SK-N-SH (cell line): Measurements from ENCODE around the gene SPG7. TPM values are rescaled to one million over a fixed set of nuclear protein-coding genes. Genes with fewer than 3 reads are reported as not detected.
"Not testable (repeated sequence)": the region's sequence is repeated elsewhere in the genome, so short reads cannot be mapped to it uniquely, and the experiment has no call there.

ENCODE experiments used
- CTCF ChIA-PET: fragments of 300-600, 350-600 bp; formaldehyde crosslinking; extraction: SDS; loops from one replicate; lab custom pipeline; 2021; lab: Yijun Ruan, JAX
- POLR2A ChIA-PET: fragments of 350-600 bp; sonication (Branson Sonifier 250); formaldehyde crosslinking; extraction: SDS; loops from one replicate; lab custom pipeline; 2020; ENCODE audit warnings: antibody characterized with exemption, inconsistent platforms; lab: Yijun Ruan, JAX
- DNase-seq: peaks from one replicate; pipeline ENCODE4 v3.0.0; 2012
- H2AFZ ChIP-seq: fragments of 200-600 bp; sonication (generic); 2 replicates; pipeline ENCODE4 v1.8.1; 2016; ENCODE audit warnings: antibody characterized with exemption, mild to moderate bottlenecking, low read depth
- H3F3A ChIP-seq: fragments of 200-600 bp; sonication (generic); replicated peaks from 2 replicates; pipeline ENCODE3; 2016; ENCODE audit warnings: antibody characterized with exemption, mild to moderate bottlenecking; ENCODE audit not compliant: insufficient read depth
- H3K27ac ChIP-seq, 2 experiments: fragments of 200-500 bp in 1 of 2; fragments of 200-600 bp in 1 of 2; sonication (Bioruptor generic) in 1 of 2; sonication (generic), shearing (Covaris generic) in 1 of 2; 2 replicates each; pipeline versions ENCODE4 v1.5.1 to v1.6.1; 2014 to 2016; ENCODE audit warnings: low read depth in 2 of 2, inconsistent platforms in 1 of 2, low read length in 1 of 2, mild to moderate bottlenecking in 1 of 2, mixed read lengths in 1 of 2
- H3K27me3 ChIP-seq: fragments of 200-600 bp; sonication (generic), shearing (Covaris generic); 2 replicates; pipeline ENCODE4 v1.6.1; 2016; ENCODE audit warnings: mixed run types; ENCODE audit not compliant: insufficient read depth
- H3K36me3 ChIP-seq, 2 experiments: fragments of 200-500 bp in 1 of 2; fragments of 200-600 bp in 1 of 2; sonication (Bioruptor generic) in 1 of 2; sonication (generic) in 1 of 2; replicated peaks in 1 of 2; 2 replicates each; pipeline versions ENCODE3 to v1.5.1; 2014 to 2016; ENCODE audit warnings: low read length in 1 of 2, mild to moderate bottlenecking in 1 of 2; ENCODE audit not compliant: insufficient read depth in 2 of 2, control insufficient read depth in 1 of 2
- H3K4me1 ChIP-seq, 2 experiments: fragments of 200-500 bp in 1 of 2; fragments of 200-600 bp in 1 of 2; sonication (Bioruptor generic) in 1 of 2; sonication (generic), shearing (Covaris generic) in 1 of 2; 2 replicates each; pipeline versions ENCODE4 v1.5.1 to v1.6.1; 2014 to 2016; ENCODE audit warnings: low read depth in 1 of 2, low read length in 1 of 2, mixed run types in 1 of 2; ENCODE audit not compliant: insufficient read depth in 2 of 2, control insufficient read depth in 1 of 2
- H3K4me2 ChIP-seq: fragments of 200-600 bp; sonication (generic), shearing (Covaris generic); 2 replicates; pipeline ENCODE4 v1.6.1; 2017; ENCODE audit warnings: mixed run types
- H3K4me3 ChIP-seq, 2 experiments: fragments of 200-500 bp in 1 of 2; fragments of 200-600 bp in 1 of 2; sonication (Bioruptor generic) in 1 of 2; sonication (generic), shearing (Covaris generic) in 1 of 2; 2 replicates each; pipeline versions ENCODE4 v1.5.1 to v1.8.1; 2014 to 2016; ENCODE audit warnings: low read depth in 2 of 2, inconsistent platforms in 1 of 2, low read length in 1 of 2, mild to moderate bottlenecking in 1 of 2, mixed read lengths in 1 of 2, moderate library complexity in 1 of 2
- H3K79me2 ChIP-seq: fragments of 200-600 bp; sonication (generic); 2 replicates; pipeline ENCODE4 v1.8.1; 2017; ENCODE audit warnings: mild to moderate bottlenecking; ENCODE audit not compliant: insufficient read depth
- H3K9ac ChIP-seq: fragments of 200-600 bp; sonication (generic); 2 replicates; pipeline ENCODE4 v1.6.1; 2017; ENCODE audit warnings: mixed run types
- H3K9me2 ChIP-seq: fragments of 200-600 bp; sonication (generic); 2 replicates; pipeline ENCODE4 v1.6.1; 2017; ENCODE audit warnings: mixed run types
- H3K9me3 ChIP-seq: fragments of 200-600 bp; sonication (generic); 2 replicates; pipeline ENCODE4 v1.6.1; 2017; ENCODE audit warnings: mixed run types, mild to moderate bottlenecking, moderate library complexity
- H4K20me1 ChIP-seq: fragments of 200-600 bp; sonication (generic); 2 replicates; pipeline ENCODE4 v1.6.1; 2017; ENCODE audit warnings: mild to moderate bottlenecking, mixed run types; ENCODE audit not compliant: insufficient read depth
- FOSL2 ChIP-seq: IDR thresholded peaks from 2 replicates; pipeline ENCODE4 v1.4.0; 2012; ENCODE audit warnings: low read depth, mild to moderate bottlenecking, moderate library complexity, borderline replicate concordance
- FOXM1 ChIP-seq: IDR thresholded peaks from 2 replicates; pipeline ENCODE4 v1.4.0; 2012; ENCODE audit warnings: low read depth, mild to moderate bottlenecking
- NRF1 ChIP-seq: IDR thresholded peaks from 2 replicates; pipeline ENCODE4 v1.6.1; 2012; ENCODE audit warnings: low read depth, mild to moderate bottlenecking, low read length
- SMC3 ChIP-seq: IDR thresholded peaks from 2 replicates; pipeline ENCODE4 v1.6.1; 2012; ENCODE audit warnings: low read depth, low read length, improper control_type of control experiment
- TAF1 ChIP-seq: IDR thresholded peaks from 2 replicates; pipeline ENCODE4 v1.6.1; 2012; ENCODE audit warnings: low read depth, mild to moderate bottlenecking, low read length, moderate library complexity, borderline replicate concordance
- TCF12 ChIP-seq: IDR thresholded peaks from 2 replicates; pipeline ENCODE4 v1.4.0; 2012
- TEAD4 ChIP-seq: IDR thresholded peaks from 2 replicates; pipeline ENCODE4 v1.4.0; 2012; ENCODE audit warnings: mild to moderate bottlenecking, borderline replicate concordance; ENCODE audit not compliant: insufficient read depth
- YY1 ChIP-seq: IDR thresholded peaks from 2 replicates; pipeline ENCODE4 v1.4.0; 2012; ENCODE audit warnings: low read depth, mild to moderate bottlenecking
- WGBS: methylation state at CpG from one replicate; pipeline ENCODE4 v1.1.6; 2017; ENCODE audit warnings: low lambda C conversion rate; 5-methylcytosine and 5-hydroxymethylcytosine counted together
- polyA plus RNA-seq, 3 experiments: library from polyadenylated mRNA; depleted of rRNA; stranded (reverse); fragments of >200 nt; gene quantifications; 2 replicates each; pipeline ENCODE4 v1.2.3, GENCODE V29; 2012
- TF ChIP-seq, protein P1 (sequence below): IDR thresholded peaks from 2 replicates; pipeline ENCODE4 v1.4.0; 2012; ENCODE audit warnings: low read depth, borderline replicate concordance

Gene SPG7
- polyA plus RNA-seq, 1 of the 3 experiments (the other 2 are of a cell fraction), result 100 TPM

GRCh38 chr16:89458551-89458950 lies 49.7 kb upstream of the SPG7 start:
- CTCF ChIA-PET, result no interaction called here
- H3K9ac ChIP-seq, result no peak overlapping the region

DNA sequence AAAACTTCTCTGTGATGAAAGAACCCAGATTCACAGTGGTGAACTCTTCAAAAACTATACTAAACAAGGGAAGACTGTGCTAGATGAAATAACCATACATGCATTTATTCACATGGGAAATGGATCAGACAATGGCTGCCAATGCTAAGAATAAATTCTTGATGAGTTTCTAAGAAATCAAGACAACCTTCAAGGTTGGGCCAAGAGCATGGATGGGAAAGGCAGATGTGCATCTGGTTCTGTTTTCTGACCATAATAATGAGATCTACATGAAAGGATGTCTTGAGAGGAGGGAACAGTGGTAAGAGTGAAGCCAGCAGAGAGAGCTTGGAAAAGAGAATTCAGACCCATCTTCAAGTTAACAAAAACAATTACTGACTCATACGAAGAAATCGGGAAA lies 49.2 kb upstream of the SPG7 start:
- Histone ChIP-seq H3K4me3 (no peak overlapping the region), H3K9me2 (no peaks in the 10 kb centered on the region), H3K4me1 (peaks cover 5 to 15% of the 10 kb centered on the region in 2 experiments; a peak in 3 of 4 replicates), H2AFZ (no peak overlapping the region), H3K9me3 (no peaks in the 10 kb centered on the region), H3F3A (peaks cover 12% of the 10 kb centered on the region), H4K20me1 (peaks cover 74% of the 10 kb centered on the region), H3K9ac (no peak overlapping the region), H3K36me3 (no peaks in the 10 kb centered on the region), H3K4me2 (peak overlapping the region; percentile 42; the same call in 1 of the 2 replicates), H3K27ac (peak overlapping the region; percentile 61 to 82), H3K27me3 (no peaks in the 10 kb centered on the region), H3K79me2 (peaks cover 93% of the 10 kb centered on the region)
- CTCF ChIA-PET, result no interaction called here
- no peak for DNase-seq
- TF ChIP-seq TAF1 (no peak), SMC3 (no peak), TCF12 (no peak), YY1 (no peak), TEAD4 (no peak), FOXM1 (no peak)
- WGBS, result 93% methylated on average over 2 of the region's 2 CpGs
- POLR2A ChIA-PET, result no interaction called here

More at GRCh38 chr16:89458551-89458950, 49.7 kb upstream of the SPG7 start:
- Histone ChIP-seq H3K9me3 (no peaks in the 10 kb centered on the region), H3K9me2 (no peaks in the 10 kb centered on the region), H3K4me3 (no peak overlapping the region), H3K36me3 (no peaks in the 10 kb centered on the region), H4K20me1 (peaks cover 74% of the 10 kb centered on the region), H3F3A (peaks cover 12% of the 10 kb centered on the region), H3K79me2 (peaks cover 93% of the 10 kb centered on the region), H2AFZ (no peak overlapping the region), H3K27me3 (no peaks in the 10 kb centered on the region), H3K27ac (peak overlapping the region; percentile 61 to 82), H3K4me2 (peak overlapping the region; percentile 42; the same call in 1 of the 2 replicates), H3K4me1 (peaks cover 10 to 15% of the 10 kb centered on the region in 2 experiments; a peak in 3 of 4 replicates)
- no peak for DNase-seq
- POLR2A ChIA-PET, result no interaction called here
- TF ChIP-seq FOSL2, result no peak
- 87% methylated on average over 4 of the region's 7 CpGs for WGBS

DNA sequence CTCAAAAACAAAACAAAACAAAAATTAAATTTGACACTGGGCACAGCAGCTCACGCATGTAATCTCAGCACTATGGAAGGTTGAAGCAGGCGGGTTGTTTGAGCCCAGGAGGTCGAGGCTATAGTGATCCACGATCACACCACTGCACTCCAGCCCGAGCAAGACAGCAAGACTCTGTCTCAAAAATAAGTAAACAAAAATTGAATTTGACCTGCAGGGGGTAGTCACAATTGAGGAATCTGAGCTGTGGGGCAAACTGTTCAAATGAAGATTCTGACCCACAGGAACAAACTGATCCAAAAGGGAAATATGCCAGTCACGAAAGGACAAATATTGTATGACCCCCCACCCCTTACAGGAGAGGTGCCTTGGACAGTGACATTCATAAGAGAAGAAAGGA lies 47.6 kb upstream of the SPG7 start:
- Histone ChIP-seq H3K36me3 (no peaks in the 10 kb centered on the region), H3K9ac (no peak overlapping the region), H3F3A (peaks cover 12% of the 10 kb centered on the region), H3K79me2 (peaks cover 98% of the 10 kb centered on the region), H3K27me3 (no peaks in the 10 kb centered on the region), H3K9me2 (no peaks in the 10 kb centered on the region), H4K20me1 (peaks cover 78% of the 10 kb centered on the region), H2AFZ (no peak overlapping the region), H3K4me3 (no peak overlapping the region), H3K9me3 (no peaks in the 10 kb centered on the region), H3K27ac (no peak overlapping the region)
- 94% methylated on average over 6 of the region's 6 CpGs for whole genome bisulfite sequencing
- CTCF ChIA-PET, result interaction anchor here (1.8 kb wide), 1 partner anchor 11 kb away, joined by 4 read pairs; no protein-coding TSS in a partner anchor
- no peak for DNase-seq
- TF ChIP-seq, protein P1, sequence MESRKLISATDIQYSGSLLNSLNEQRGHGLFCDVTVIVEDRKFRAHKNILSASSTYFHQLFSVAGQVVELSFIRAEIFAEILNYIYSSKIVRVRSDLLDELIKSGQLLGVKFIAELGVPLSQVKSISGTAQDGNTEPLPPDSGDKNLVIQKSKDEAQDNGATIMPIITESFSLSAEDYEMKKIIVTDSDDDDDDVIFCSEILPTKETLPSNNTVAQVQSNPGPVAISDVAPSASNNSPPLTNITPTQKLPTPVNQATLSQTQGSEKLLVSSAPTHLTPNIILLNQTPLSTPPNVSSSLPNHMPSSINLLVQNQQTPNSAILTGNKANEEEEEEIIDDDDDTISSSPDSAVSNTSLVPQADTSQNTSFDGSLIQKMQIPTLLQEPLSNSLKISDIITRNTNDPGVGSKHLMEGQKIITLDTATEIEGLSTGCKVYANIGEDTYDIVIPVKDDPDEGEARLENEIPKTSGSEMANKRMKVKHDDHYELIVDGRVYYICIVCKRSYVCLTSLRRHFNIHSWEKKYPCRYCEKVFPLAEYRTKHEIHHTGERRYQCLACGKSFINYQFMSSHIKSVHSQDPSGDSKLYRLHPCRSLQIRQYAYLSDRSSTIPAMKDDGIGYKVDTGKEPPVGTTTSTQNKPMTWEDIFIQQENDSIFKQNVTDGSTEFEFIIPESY, result no peak
- no peak for TF ChIP-seq NRF1
- TF ChIP-seq, all 33 proteins: peak for 0
- POLR2A ChIA-PET, result no interaction called here
- Histone ChIP-seq H3K4me1 (peaks cover 4 to 15% of the 10 kb centered on the region in 2 experiments; a peak in 3 of 4 replicates), H3K4me2 (no peak overlapping the region)

GRCh38 chr16:89461890-89462289 lies 46.3 kb upstream of the SPG7 start:
- DNase-seq, H3K4me2 ChIP-seq, H2AFZ ChIP-seq, POLR2A ChIA-PET, H3K4me3 ChIP-seq, H3K9me2 ChIP-seq, H3K27ac ChIP-seq, H3K27me3 ChIP-seq, H3K9me3 ChIP-seq, H3K36me3 ChIP-seq, H3K9ac ChIP-seq: not testable (repeated sequence)
- peaks cover 99% of the 10 kb centered on the region for H3K79me2 ChIP-seq
- H3F3A ChIP-seq, result peaks cover 12% of the 10 kb centered on the region
- peaks cover 4 to 15% of the 10 kb centered on the region in 2 experiments; a peak in 3 of 4 replicates for H3K4me1 ChIP-seq
- peaks cover 79% of the 10 kb centered on the region for H4K20me1 ChIP-seq
- WGBS, result 88% methylated on average over 11 of the region's 15 CpGs
- CTCF ChIA-PET, result interaction anchor here (0.6 to 1.8 kb wide), 2 partner anchors 10 to 12 kb away, joined by 3 to 4 read pairs; no protein-coding TSS in a partner anchor

- H3K79me2 ChIP-seq, result peaks cover 99% of the 10 kb centered on the region
- H3K4me2 ChIP-seq, H2AFZ ChIP-seq, H3K27me3 ChIP-seq, H3K9me2 ChIP-seq, POLR2A ChIA-PET, H3K4me3 ChIP-seq, CTCF ChIA-PET, H3K36me3 ChIP-seq, H3K9ac ChIP-seq, DNase-seq, H3K27ac ChIP-seq, H3K9me3 ChIP-seq: not testable (repeated sequence)
- H3F3A ChIP-seq, result peaks cover 12% of the 10 kb centered on the region
- H4K20me1 ChIP-seq, result peaks cover 82% of the 10 kb centered on the region
- 90% methylated on average over 17 of the region's 30 CpGs for WGBS
- peaks cover 4 to 15% of the 10 kb centered on the region in 2 experiments; a peak in 3 of 4 replicates for H3K4me1 ChIP-seq
These were observed 45.6 kb upstream of the SPG7 start for GRCh38 chr16:89462639-89463038.
